ENCODE data around the gene GFOD1. TPM values are rescaled to one million over a fixed set of nuclear protein-coding genes. Genes with fewer than 3 reads are reported as not detected.

Gene GFOD1
- total and polyA plus RNA-seq, 10 of the 15 experiments (the other 5 are each of a cell fraction or from before 2014, with no cell fraction given): 6.5 to 41.4 (median 16.0) TPM

- TF ChIP-seq ELK1 (IDR thresholded peaks at IDR 0.05; ENCODE audit: low read depth, low read length): no peak
- TF ChIP-seq IRF4 (IDR thresholded peaks at IDR 0.05; ENCODE audit: low read depth, low read length): no peak
- no peak for TF ChIP-seq CEBPB (IDR thresholded peaks at IDR 0.05; ENCODE audit: borderline replicate concordance in 1 of 2, low read depth in 2 of 2, low read length in 2 of 2)
These were observed 114.5 kb downstream of the GFOD1 start (continued) for GRCh38 chr6:13372688-13373487.

GRCh38 chr6:13372076-13372475 is 115.3 kb downstream of the GFOD1 start:
- intact Hi-C loops (cut with micrococcal nuclease; ENCODE audit: unreplicated experiment): no loop called here
- ChIA-PET RAD21 (ENCODE audit: unreplicated experiment) (interaction anchor here (1.1 to 2.8 kb wide), 6 partner anchors 15 to 57 kb away, joined by 3 to 46 read pairs (median 10); no protein-coding TSS in a partner anchor), SMC1A (ENCODE audit: uncharacterized antibody, unreplicated experiment) (interaction anchor here (0.8 to 5.1 kb wide), 14 partner anchors 9 to 757 kb away, joined by 3 to 178 read pairs (median 6); no protein-coding TSS in a partner anchor), POLR2A (interaction anchor here (1.1 to 2.5 kb wide), 5 partner anchors 15 to 115 kb away, joined by 5 to 45 read pairs (median 5); partner anchors contain the start of gene GFOD1), CTCF (interaction anchor here (0.6 to 2.8 kb wide), 7 partner anchors 11 to 87 kb away, joined by 3 to 41 read pairs (median 4); no protein-coding TSS in a partner anchor)
- H3K27ac ChIP-seq (ENCODE audit: control insufficient read depth, insufficient read depth): no peak overlapping the region
- peaks cover 0 to 3% of the 10 kb centered on the region in 2 experiments; a peak in 3 of 4 replicates for H3K36me3 ChIP-seq (ENCODE audit: control insufficient read depth in 2 of 2, insufficient read depth in 2 of 2, low read length in 1 of 2)
- no peak overlapping the region for H2AFZ ChIP-seq (ENCODE audit: control insufficient read depth, low read depth, low read length)
- no peak for ATAC-seq
- H3K9ac ChIP-seq (ENCODE audit: control insufficient read depth, insufficient read depth, low read length): no peak overlapping the region
- no peak for FAIRE-seq
- H3K4me3 ChIP-seq: no peak overlapping the region
- WGBS (ENCODE audit: insufficient coverage, insufficient replicate concordance, low lambda C conversion rate, missing lambda C conversion rate): 98% methylated on average over 6 of the region's 6 CpGs
- H3K9me3 ChIP-seq (replicated peaks; ENCODE audit: control insufficient read depth, insufficient read depth, low read length): peaks cover 4% of the 10 kb centered on the region; the same call in 2 of the 3 replicates
- H3K4me1 ChIP-seq (ENCODE audit: control insufficient read depth, insufficient read depth, low read length): peaks cover 39% of the 10 kb centered on the region
- H3K79me2 ChIP-seq (ENCODE audit: control insufficient read depth, insufficient read depth, low read length): peaks cover 18% of the 10 kb centered on the region
- in situ Hi-C loops (cut with MboI): no loop called here
- H3K4me2 ChIP-seq (ENCODE audit: control insufficient read depth, insufficient read depth): no peak overlapping the region
- H3K27me3 ChIP-seq (replicated peaks in 1 of 2; ENCODE audit: control insufficient read depth in 2 of 2, insufficient read depth in 2 of 2, low read length in 1 of 2): no peaks in the 10 kb centered on the region
- BruUV-seq (replicated peaks): no TSS peak
- H4K20me1 ChIP-seq (ENCODE audit: control insufficient read depth, insufficient read depth): no peaks in the 10 kb centered on the region
- DNase-seq (ENCODE audit: low read depth, low spot score): no peak
- TF ChIP-seq ZBTB11 (CRISPR knock-in tag; IDR thresholded peaks at IDR 0.05): no peak
- no peak for TF ChIP-seq HDGF (IDR thresholded peaks at IDR 0.05)
- TF ChIP-seq PML (IDR thresholded peaks at IDR 0.05; ENCODE audit: low read length): no peak
- no peak for TF ChIP-seq CHD2 (IDR thresholded peaks at IDR 0.05; ENCODE audit: borderline replicate concordance, low read depth, low read length)
- TF ChIP-seq SREBF1 (IDR thresholded peaks at IDR 0.05; ENCODE audit: low read length): no peak
- TF ChIP-seq ZNF207 (IDR thresholded peaks at IDR 0.05; ENCODE audit: borderline replicate concordance): no peak
- TF ChIP-seq PAX5 (IDR thresholded peaks at IDR 0.05; ENCODE audit: borderline replicate concordance, low read depth, low read length): no peak
- TF ChIP-seq ZNF687 (IDR thresholded peaks at IDR 0.05): no peak
- TF ChIP-seq DPF2 (IDR thresholded peaks at IDR 0.05): no peak
- no peak for TF ChIP-seq JUND (IDR thresholded peaks at IDR 0.05; ENCODE audit: low read depth, low read length)

All from GM12878 (cell line).